GM21576 (cell line): ENCODE results near the gene ATAD2B.

Experiments used
- ATAC-seq: cut with Tn5 transposase; IDR thresholded peaks from one replicate; pipeline ENCODE4 v1.9.1; 2021; ENCODE audit warnings: mild to moderate bottlenecking, moderate library complexity; ENCODE audit not compliant: unreplicated experiment

ATAD2B gene

GRCh38 chr2:23915327-23915726 is 11.6 kb downstream of the ATAD2B start:
- no peak for ATAC-seq

- ATAC-seq: no peak
Observed at GRCh38 chr2:23912054-23912453, 14.9 kb downstream of the ATAD2B start.

GRCh38 chr2:23905155-23905554 is 21.8 kb downstream of the ATAD2B start:
- ATAC-seq: no peak

- no peak for ATAC-seq
Observed at GRCh38 chr2:23904692-23905091, 22.2 kb downstream of the ATAD2B start.

- ATAC-seq: no peak
Observed at GRCh38 chr2:23904215-23904614, 22.7 kb downstream of the ATAD2B start.

GRCh38 chr2:23903034-23903433 is 23.9 kb downstream of the ATAD2B start:
- ATAC-seq: no peak

GRCh38 chr2:23901966-23902846 is 24.7 kb downstream of the ATAD2B start:
- ATAC-seq: no peak

GRCh38 chr2:23900541-23901322 is 26.2 kb downstream of the ATAD2B start:
- no peak for ATAC-seq

- no peak for ATAC-seq
Observed at GRCh38 chr2:23900133-23900532, 26.8 kb downstream of the ATAD2B start.

- ATAC-seq: no peak
Observed at GRCh38 chr2:23871206-23871605, 55.7 kb downstream of the ATAD2B start.

GRCh38 chr2:23867449-23867848 is 59.5 kb downstream of the ATAD2B start:
- ATAC-seq: no peak

GRCh38 chr2:23862716-23863426 is 64.1 kb downstream of the ATAD2B start:
- no peak for ATAC-seq

GRCh38 chr2:23861952-23862351 is 65.0 kb downstream of the ATAD2B start:
- no peak for ATAC-seq

GRCh38 chr2:23859983-23860382 is 66.9 kb downstream of the ATAD2B start:
- ATAC-seq: no peak

- no peak for ATAC-seq
Observed at GRCh38 chr2:23859234-23859633, 67.7 kb downstream of the ATAD2B start.

- ATAC-seq: peak; percentile 81
Observed at GRCh38 chr2:23850564-23851256, 76.2 kb downstream of the ATAD2B start.

- no peak for ATAC-seq
Observed at GRCh38 chr2:23844905-23845304, 82.0 kb downstream of the ATAD2B start.

- no peak for ATAC-seq
Observed at GRCh38 chr2:23843051-23843976, 83.6 kb downstream of the ATAD2B start.

- ATAC-seq: no peak
Observed at GRCh38 chr2:23839919-23840578, 86.9 kb downstream of the ATAD2B start.
